PC-9 (cell line): ENCODE results near the gene TBX6. TPM values are rescaled to one million over a fixed set of nuclear protein-coding genes. Genes with fewer than 3 reads are reported as not detected.

ENCODE experiments used
- BruUV-seq: library from RNA; stranded (reverse); fragments of 400-500 nt; replicated peaks from 2 replicates; lab custom pipeline; 2021; lab: Mats Ljungman, UMichigan
- CTCF ChIA-PET: fragments of 300-600 bp; sonication (Branson Sonifier 250); formaldehyde crosslinking; loops from one replicate; lab custom pipeline; 2022; ENCODE audit warnings: antibody characterized with exemption; lab: Charles Lee
- POLR2A ChIA-PET: fragments of 300-600 bp; sonication (Branson Sonifier 250); formaldehyde crosslinking; loops from one replicate; lab custom pipeline; 2022; ENCODE audit warnings: antibody characterized with exemption; ENCODE audit not compliant: unreplicated experiment; lab: Charles Lee
- DNase-seq, 2 experiments: peaks; one replicate each; pipeline versions ENCODE4 v3.0.0 to v3.0.0-alpha.2; 2015 to 2022; ENCODE audit warnings: mixed read lengths in 1 of 2
- H2AFZ ChIP-seq: fragments of 200-600 bp; sonication (generic); 2 replicates; pipeline ENCODE4 v1.8.1; 2017; ENCODE audit warnings: antibody characterized with exemption
- H3F3A ChIP-seq: fragments of 200-600 bp; sonication (generic); 2 replicates; pipeline ENCODE4 v1.8.1; 2017; ENCODE audit warnings: antibody characterized with exemption, mild to moderate bottlenecking, low read depth; ENCODE audit not compliant: insufficient read depth
- H3K27ac ChIP-seq: fragments of 200-600 bp; sonication (generic); 2 replicates; pipeline ENCODE4 v1.6.1; 2016; ENCODE audit warnings: mixed run types
- H3K27me3 ChIP-seq: fragments of 200-600 bp; sonication (generic); 2 replicates; pipeline ENCODE4 v1.6.1; 2016; ENCODE audit warnings: low read depth, mixed run types; ENCODE audit not compliant: insufficient read depth
- H3K36me3 ChIP-seq: fragments of 200-600 bp; sonication (generic); 2 replicates; pipeline ENCODE4 v1.6.1; 2016; ENCODE audit warnings: low read depth, mixed run types
- H3K4me1 ChIP-seq: fragments of 200-600 bp; sonication (generic); replicated peaks from 2 replicates; pipeline ENCODE4 v1.6.1; 2016; ENCODE audit warnings: mixed run types; ENCODE audit not compliant: insufficient read depth
- H3K4me2 ChIP-seq: fragments of 200-600 bp; sonication (generic); 2 replicates; pipeline ENCODE4 v1.6.1; 2017; ENCODE audit warnings: mixed run types
- H3K4me3 ChIP-seq: fragments of 200-600 bp; sonication (generic); 2 replicates; pipeline ENCODE4 v1.6.1; 2016; ENCODE audit warnings: mixed run types
- H3K79me2 ChIP-seq: fragments of 200-600 bp; sonication (generic); 2 replicates; pipeline ENCODE4 v1.6.1; 2017; ENCODE audit warnings: low read depth, mixed run types
- H3K9me2 ChIP-seq: fragments of 200-600 bp; sonication (generic); 2 replicates; pipeline ENCODE4 v1.8.1; 2017; ENCODE audit warnings: mild to moderate bottlenecking; ENCODE audit not compliant: insufficient read depth
- H3K9me3 ChIP-seq: fragments of 200-600 bp; sonication (generic); 2 replicates; pipeline ENCODE4 v1.8.1; 2016; ENCODE audit warnings: low read depth; ENCODE audit not compliant: insufficient read depth
- H4K20me1 ChIP-seq: fragments of 200-600 bp; sonication (generic); 2 replicates; pipeline ENCODE4 v1.8.1; 2017; ENCODE audit not compliant: insufficient read depth
- EZH2 ChIP-seq: fragments of 200-600 bp; sonication (generic); IDR thresholded peaks from 2 replicates; pipeline ENCODE4 v1.8.0; 2017; ENCODE audit warnings: antibody characterized with exemption, low read depth
- intact Hi-C: fragments of 100-400 bp; cut with micrococcal nuclease; formaldehyde crosslinking; loops from one replicate; pipeline ENCODE4 v1.10.0; 2022; ENCODE audit not compliant: unreplicated experiment
- total RNA-seq: library from RNA; stranded (reverse); gene quantifications from 2 replicates; pipeline ENCODE4 v1.2.3, GENCODE V29; 2021
- TF ChIP-seq, protein P1 (sequence below): fragments of 200-600 bp; sonication (generic); conservative IDR thresholded peaks from 2 replicates; pipeline ENCODE4 v1.6.1; 2017; ENCODE audit warnings: mixed run types, antibody characterized with exemption, mild to moderate bottlenecking, moderate library complexity

Gene TBX6
- total RNA-seq, 1 experiment from 2014 or later: 8.3 TPM

DNA sequence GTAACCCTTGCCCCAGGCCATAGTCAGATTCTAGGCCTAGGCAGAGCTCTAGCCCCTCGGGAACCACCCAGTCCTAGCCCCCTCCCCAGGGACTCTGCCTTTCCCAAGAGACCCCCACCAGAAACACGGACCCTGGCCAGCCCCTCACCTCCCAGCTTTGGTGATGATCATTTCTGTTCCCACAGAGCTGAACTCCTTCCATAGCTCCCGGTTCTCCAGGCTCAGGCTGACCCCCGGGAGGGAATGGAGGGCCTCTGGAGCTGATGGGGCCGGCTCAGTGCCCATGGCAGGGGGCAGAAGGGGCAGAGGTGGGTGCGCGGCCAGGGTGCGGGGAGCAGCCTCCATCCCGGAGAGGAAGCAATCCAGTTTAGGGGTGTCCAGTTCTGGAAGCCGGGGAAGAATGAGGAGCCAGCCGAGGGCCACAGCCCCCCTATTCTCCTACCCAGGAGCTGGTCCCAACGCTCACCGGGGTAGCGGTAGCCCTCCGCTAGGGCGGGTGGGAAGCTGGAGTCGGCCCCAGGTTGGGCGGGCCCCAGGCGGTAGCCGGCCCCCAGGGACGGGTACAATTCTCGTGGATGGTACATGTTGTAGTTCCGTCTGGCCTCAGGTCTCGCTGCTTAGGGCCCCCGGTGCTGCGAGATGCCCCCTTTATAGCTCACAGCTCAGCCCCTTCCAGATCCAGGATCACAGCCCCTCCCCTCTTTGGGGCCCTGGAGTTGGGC lies 953 bp downstream of the TBX6 start:
- no peaks in the 10 kb centered on the region; the same call in 1 of the 2 replicates for H3K36me3 ChIP-seq
- H3K27ac ChIP-seq: peak overlapping the region; percentile 87
- no peak for DNase-seq
- no peaks in the 10 kb centered on the region for H4K20me1 ChIP-seq
- peaks cover 64% of the 10 kb centered on the region for H3F3A ChIP-seq
- H3K27me3 ChIP-seq: no peaks in the 10 kb centered on the region
- peaks cover 52% of the 10 kb centered on the region for H3K4me1 ChIP-seq
- peak overlapping the region; percentile 73 for H2AFZ ChIP-seq
- peak overlapping the region; percentile 61; the same call in 1 of the 2 replicates for H3K4me3 ChIP-seq
- no TSS peak for BruUV-seq
- POLR2A ChIA-PET: interaction anchor here (0.6 to 1.2 kb wide), 5 partner anchors 12 to 568 kb away, joined by 3 to 7 read pairs (median 5); partner anchors contain the start of gene ALDOA
- no peaks in the 10 kb centered on the region for H3K9me3 ChIP-seq
- intact Hi-C loops: loop anchor here (2.0 to 10.0 kb wide), 7 partner anchors 14 to 564 kb away; partner anchors contain the start of genes CD2BP2, FBRS and PRR14
- CTCF ChIA-PET: interaction anchor here (1.0 to 1.9 kb wide), 3 partner anchors 21 to 339 kb away, joined by 5 to 9 read pairs (median 8); partner anchors contain the start of gene DCTPP1
- peak overlapping the region; percentile 98 for H3K4me2 ChIP-seq
- H3K9me2 ChIP-seq: no peaks in the 10 kb centered on the region
- 0 out of 2 replicates have a peak, but pooled peaks cover 7% of the 10 kb centered on the region for H3K79me2 ChIP-seq
- TF ChIP-seq, protein P1, sequence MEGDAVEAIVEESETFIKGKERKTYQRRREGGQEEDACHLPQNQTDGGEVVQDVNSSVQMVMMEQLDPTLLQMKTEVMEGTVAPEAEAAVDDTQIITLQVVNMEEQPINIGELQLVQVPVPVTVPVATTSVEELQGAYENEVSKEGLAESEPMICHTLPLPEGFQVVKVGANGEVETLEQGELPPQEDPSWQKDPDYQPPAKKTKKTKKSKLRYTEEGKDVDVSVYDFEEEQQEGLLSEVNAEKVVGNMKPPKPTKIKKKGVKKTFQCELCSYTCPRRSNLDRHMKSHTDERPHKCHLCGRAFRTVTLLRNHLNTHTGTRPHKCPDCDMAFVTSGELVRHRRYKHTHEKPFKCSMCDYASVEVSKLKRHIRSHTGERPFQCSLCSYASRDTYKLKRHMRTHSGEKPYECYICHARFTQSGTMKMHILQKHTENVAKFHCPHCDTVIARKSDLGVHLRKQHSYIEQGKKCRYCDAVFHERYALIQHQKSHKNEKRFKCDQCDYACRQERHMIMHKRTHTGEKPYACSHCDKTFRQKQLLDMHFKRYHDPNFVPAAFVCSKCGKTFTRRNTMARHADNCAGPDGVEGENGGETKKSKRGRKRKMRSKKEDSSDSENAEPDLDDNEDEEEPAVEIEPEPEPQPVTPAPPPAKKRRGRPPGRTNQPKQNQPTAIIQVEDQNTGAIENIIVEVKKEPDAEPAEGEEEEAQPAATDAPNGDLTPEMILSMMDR: no peak
- TF ChIP-seq EZH2: no peak

DNA sequence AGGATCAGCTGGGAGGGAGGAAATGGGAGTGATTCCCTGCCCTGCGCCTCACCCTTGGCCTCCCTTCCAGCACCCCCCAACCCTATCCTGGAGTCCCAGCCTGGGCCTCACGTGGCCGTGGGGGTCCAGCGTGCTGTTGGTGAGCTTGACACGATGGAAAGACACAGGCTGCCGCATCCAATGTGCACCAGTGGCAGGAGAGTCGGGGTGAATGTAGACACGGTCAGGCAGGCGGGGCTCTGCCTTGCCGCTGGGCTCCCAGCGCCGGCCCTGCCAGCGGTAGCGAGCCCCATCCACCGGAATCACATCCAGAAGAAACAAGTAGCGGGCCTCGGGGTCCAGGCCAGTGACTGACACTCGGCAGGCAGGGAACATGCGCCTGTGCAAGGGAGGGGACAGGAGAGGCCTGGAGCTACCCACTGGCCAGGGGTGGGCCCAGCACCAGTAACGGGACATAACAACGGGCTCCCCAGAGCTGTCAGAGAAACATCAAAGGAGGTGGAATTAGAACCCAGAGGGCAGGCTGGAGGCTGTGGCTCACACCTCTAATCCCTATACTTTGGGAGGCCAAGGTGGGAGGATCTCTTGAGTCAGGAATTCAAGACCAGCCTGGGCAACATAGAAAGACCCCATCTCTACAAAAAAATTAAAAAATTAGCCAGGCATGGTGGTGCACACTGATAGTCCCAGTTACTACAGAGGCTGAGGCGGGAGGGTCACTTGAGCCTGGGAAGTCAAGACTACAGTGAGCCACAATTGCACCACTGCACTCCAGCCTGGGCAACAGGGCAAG lies 2.7 kb downstream of the TBX6 start:
- H3K4me3 ChIP-seq: no peak overlapping the region
- intact Hi-C loops: no loop called here
- H3K79me2 ChIP-seq: no peaks in the 10 kb centered on the region
- BruUV-seq: no TSS peak
- H3F3A ChIP-seq: peaks cover 72% of the 10 kb centered on the region
- H3K27ac ChIP-seq: peak overlapping the region; percentile 53
- no peak overlapping the region for H2AFZ ChIP-seq
- ChIA-PET CTCF (no interaction called here), POLR2A (interaction anchor here (0.8 to 1.2 kb wide), 2 partner anchors 23 to 33 kb away, joined by 5 to 7 read pairs; partner anchors contain the start of gene ALDOA)
- H3K9me2 ChIP-seq: no peaks in the 10 kb centered on the region
- H3K4me2 ChIP-seq: peak overlapping the region; percentile 23
- H3K9me3 ChIP-seq: no peaks in the 10 kb centered on the region
- no peak for DNase-seq
- no peak for TF ChIP-seq EZH2
- TF ChIP-seq, protein P1: no peak
- H4K20me1 ChIP-seq: no peaks in the 10 kb centered on the region
- H3K27me3 ChIP-seq: no peaks in the 10 kb centered on the region
- H3K36me3 ChIP-seq: no peaks in the 10 kb centered on the region; the same call in 1 of the 2 replicates
- peaks cover 44% of the 10 kb centered on the region for H3K4me1 ChIP-seq

DNA sequence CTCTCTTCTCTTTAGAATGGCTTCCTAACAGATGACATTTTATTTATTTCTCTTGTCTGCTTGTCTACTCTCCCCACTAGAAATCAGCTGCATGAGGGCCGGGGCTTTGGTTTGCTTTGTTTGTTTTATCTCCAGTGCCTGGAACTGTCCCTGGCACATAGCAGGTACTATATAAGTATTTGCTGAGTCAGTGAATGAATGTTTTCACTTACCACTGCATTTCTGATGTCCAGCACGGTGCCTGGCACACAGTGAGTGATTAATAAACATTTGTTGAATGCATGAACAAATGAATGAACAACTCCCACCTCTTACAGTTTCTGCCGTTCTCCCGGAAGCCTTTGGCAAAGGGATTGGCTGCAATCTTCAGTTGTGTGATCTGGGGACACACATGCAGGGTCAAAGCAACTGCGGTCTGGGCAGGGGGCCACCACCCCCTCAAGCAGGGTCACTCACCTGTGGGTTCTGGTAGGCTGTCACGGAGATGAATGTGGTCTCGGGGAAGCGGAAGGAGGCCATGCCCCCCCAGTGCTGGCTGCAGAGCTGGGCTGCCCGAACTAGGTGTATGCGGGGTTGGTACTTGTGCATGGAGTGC lies 3.4 kb downstream of the TBX6 start:
- DNase-seq: no peak
- no peak overlapping the region for H3K4me2 ChIP-seq
- peaks cover 6% of the 10 kb centered on the region; the same call in 1 of the 2 replicates for H3K36me3 ChIP-seq
- intact Hi-C loops: no loop called here
- no TSS peak for BruUV-seq
- H3F3A ChIP-seq: peaks cover 73% of the 10 kb centered on the region
- ChIA-PET POLR2A (interaction anchor here (0.8 kb wide), 1 partner anchor 33 kb away, joined by 5 read pairs; no protein-coding TSS in a partner anchor), CTCF (no interaction called here)
- no peaks in the 10 kb centered on the region for H4K20me1 ChIP-seq
- no peaks in the 10 kb centered on the region for H3K9me3 ChIP-seq
- no peak overlapping the region for H3K4me3 ChIP-seq
- no peaks in the 10 kb centered on the region for H3K9me2 ChIP-seq
- no peaks in the 10 kb centered on the region for H3K79me2 ChIP-seq
- H3K4me1 ChIP-seq: peaks cover 44% of the 10 kb centered on the region
- TF ChIP-seq EZH2: no peak
- no peak overlapping the region for H2AFZ ChIP-seq
- no peaks in the 10 kb centered on the region for H3K27me3 ChIP-seq
- H3K27ac ChIP-seq: peak overlapping the region; percentile 28; the same call in 1 of the 2 replicates
